ENCODE data around the gene RHBDL1. TPM values are rescaled to one million over a fixed set of nuclear protein-coding genes. Genes with fewer than 3 reads are reported as not detected.

Gene RHBDL1
- total RNA-seq, 1 experiment from 2014 or later: 1.5 TPM

DNA sequence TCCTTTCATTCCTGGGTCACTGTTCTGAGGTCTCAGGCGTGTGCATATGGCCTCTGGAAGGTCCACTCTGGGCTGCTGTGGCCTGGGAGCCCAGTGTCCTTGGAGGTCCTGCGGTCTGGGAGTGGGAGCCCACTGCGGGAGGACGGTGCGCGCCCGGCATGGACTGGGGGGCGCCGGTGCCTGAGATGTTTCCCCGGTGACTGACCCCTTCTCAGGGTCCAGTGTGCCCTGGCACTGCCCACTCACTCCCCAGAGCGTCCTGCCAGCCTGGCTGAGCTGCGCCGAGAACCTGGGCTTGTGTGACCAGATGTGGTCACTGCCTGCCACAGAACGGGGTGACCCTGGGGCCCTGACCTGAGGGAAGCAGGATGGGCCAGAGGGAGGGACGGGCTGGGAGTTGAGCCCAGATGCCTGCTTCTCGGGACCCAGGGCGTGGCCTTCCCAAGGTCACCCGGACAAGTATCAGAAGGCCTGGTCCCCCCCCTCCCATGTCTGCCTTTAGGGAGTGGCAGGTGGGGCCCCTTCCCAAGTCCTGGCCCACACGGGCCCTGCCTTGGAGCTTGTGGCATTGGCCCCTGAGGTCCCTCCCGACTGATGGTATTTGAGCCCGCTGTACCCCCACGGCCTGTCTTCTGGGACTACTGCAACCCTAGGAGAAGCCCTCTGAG lies 1.1 kb upstream of the RHBDL1 start:
- H3K27me3 ChIP-seq (replicated peaks; ENCODE audit: insufficient read depth, low read depth, low read length, poor library complexity): no peaks in the 10 kb centered on the region
- BruUV-seq (replicated peaks): no TSS peak
- ChIA-PET CTCF (no interaction called here), POLR2A (ENCODE audit: low non-redundant PET) (no interaction called here)
- no peak overlapping the region for H3K4me3 ChIP-seq (ENCODE audit: low read depth, low read length, poor library complexity, severe bottlenecking)
- TF ChIP-seq EZH2 (IDR thresholded peaks at IDR 0.05; ENCODE audit: borderline replicate concordance, low read depth, low read length, poor library complexity, severe bottlenecking): no peak
- TF ChIP-seq, protein P1, sequence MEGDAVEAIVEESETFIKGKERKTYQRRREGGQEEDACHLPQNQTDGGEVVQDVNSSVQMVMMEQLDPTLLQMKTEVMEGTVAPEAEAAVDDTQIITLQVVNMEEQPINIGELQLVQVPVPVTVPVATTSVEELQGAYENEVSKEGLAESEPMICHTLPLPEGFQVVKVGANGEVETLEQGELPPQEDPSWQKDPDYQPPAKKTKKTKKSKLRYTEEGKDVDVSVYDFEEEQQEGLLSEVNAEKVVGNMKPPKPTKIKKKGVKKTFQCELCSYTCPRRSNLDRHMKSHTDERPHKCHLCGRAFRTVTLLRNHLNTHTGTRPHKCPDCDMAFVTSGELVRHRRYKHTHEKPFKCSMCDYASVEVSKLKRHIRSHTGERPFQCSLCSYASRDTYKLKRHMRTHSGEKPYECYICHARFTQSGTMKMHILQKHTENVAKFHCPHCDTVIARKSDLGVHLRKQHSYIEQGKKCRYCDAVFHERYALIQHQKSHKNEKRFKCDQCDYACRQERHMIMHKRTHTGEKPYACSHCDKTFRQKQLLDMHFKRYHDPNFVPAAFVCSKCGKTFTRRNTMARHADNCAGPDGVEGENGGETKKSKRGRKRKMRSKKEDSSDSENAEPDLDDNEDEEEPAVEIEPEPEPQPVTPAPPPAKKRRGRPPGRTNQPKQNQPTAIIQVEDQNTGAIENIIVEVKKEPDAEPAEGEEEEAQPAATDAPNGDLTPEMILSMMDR (conservative IDR thresholded peaks at IDR 0.05; ENCODE audit: low read depth, low read length): no peak
- no peak for DNase-seq (ENCODE audit: low spot score)
- intact Hi-C loops (cut with micrococcal nuclease; ENCODE audit: unreplicated experiment): no loop called here
- H3K9me3 ChIP-seq (ENCODE audit: low read depth, low read length, poor library complexity, severe bottlenecking): no peaks in the 10 kb centered on the region
- peaks cover 13% of the 10 kb centered on the region for H3K4me1 ChIP-seq (ENCODE audit: insufficient read depth, low read length, poor library complexity, severe bottlenecking)
- H3K36me3 ChIP-seq (ENCODE audit: insufficient read depth, low read length, poor library complexity, severe bottlenecking): peaks cover 43% of the 10 kb centered on the region
- no peak overlapping the region for H3K27ac ChIP-seq (ENCODE audit: low read depth, low read length, poor library complexity, severe bottlenecking)

GRCh38 chr16:675884-676564 lies 553 bp downstream of the RHBDL1 start:
- Histone ChIP-seq H3K4me1 (ENCODE audit: insufficient read depth, low read length, poor library complexity, severe bottlenecking) (peaks cover 18% of the 10 kb centered on the region), H3K9me3 (ENCODE audit: low read depth, low read length, poor library complexity, severe bottlenecking) (no peaks in the 10 kb centered on the region), H3K36me3 (ENCODE audit: insufficient read depth, low read length, poor library complexity, severe bottlenecking) (peaks cover 26% of the 10 kb centered on the region), H3K4me3 (ENCODE audit: low read depth, low read length, poor library complexity, severe bottlenecking) (peak overlapping the region; percentile 43), H3K27me3 (replicated peaks; ENCODE audit: insufficient read depth, low read depth, low read length, poor library complexity) (no peaks in the 10 kb centered on the region), H3K27ac (ENCODE audit: low read depth, low read length, poor library complexity, severe bottlenecking) (no peak overlapping the region)
- CTCF ChIA-PET: interaction anchor here (0.6 kb wide), 1 partner anchor 64 kb away, joined by 5 read pairs; no protein-coding TSS in a partner anchor
- no peak for DNase-seq (ENCODE audit: low spot score)
- TF ChIP-seq, protein P1 (conservative IDR thresholded peaks at IDR 0.05; ENCODE audit: low read depth, low read length): no peak
- no peak for TF ChIP-seq EZH2 (IDR thresholded peaks at IDR 0.05; ENCODE audit: borderline replicate concordance, low read depth, low read length, poor library complexity, severe bottlenecking)
- intact Hi-C loops (cut with micrococcal nuclease; ENCODE audit: unreplicated experiment): no loop called here
- BruUV-seq (replicated peaks): no TSS peak
- POLR2A ChIA-PET (ENCODE audit: low non-redundant PET): no interaction called here

DNA sequence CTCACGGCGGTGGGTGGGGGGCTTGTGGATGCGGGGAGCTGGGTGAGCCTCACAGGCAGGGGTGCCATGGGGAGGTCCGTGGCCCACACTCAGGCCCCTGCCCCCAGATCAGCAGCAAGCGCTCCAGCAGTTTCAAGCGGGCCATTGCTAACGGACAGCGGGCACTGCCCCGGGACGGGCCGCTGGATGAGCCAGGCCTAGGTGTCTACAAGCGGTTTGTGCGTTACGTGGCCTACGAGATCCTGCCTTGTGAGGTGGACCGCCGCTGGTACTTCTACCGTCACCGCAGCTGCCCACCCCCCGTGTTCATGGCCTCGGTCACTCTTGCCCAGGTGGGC lies 1.1 kb downstream of the RHBDL1 start:
- TF ChIP-seq, protein P1 (conservative IDR thresholded peaks at IDR 0.05; ENCODE audit: low read depth, low read length): no peak
- no peak for TF ChIP-seq EZH2 (IDR thresholded peaks at IDR 0.05; ENCODE audit: borderline replicate concordance, low read depth, low read length, poor library complexity, severe bottlenecking)

More for the DNA sequence above, 1.1 kb downstream of the RHBDL1 start:
- Histone ChIP-seq H3K9me3 (ENCODE audit: low read depth, low read length, poor library complexity, severe bottlenecking) (no peaks in the 10 kb centered on the region), H3K27ac (ENCODE audit: low read depth, low read length, poor library complexity, severe bottlenecking) (no peak overlapping the region), H3K36me3 (ENCODE audit: insufficient read depth, low read length, poor library complexity, severe bottlenecking) (peaks cover 25% of the 10 kb centered on the region), H3K27me3 (replicated peaks; ENCODE audit: insufficient read depth, low read depth, low read length, poor library complexity) (no peaks in the 10 kb centered on the region), H3K4me3 (ENCODE audit: low read depth, low read length, poor library complexity, severe bottlenecking) (no peak overlapping the region), H3K4me1 (ENCODE audit: insufficient read depth, low read length, poor library complexity, severe bottlenecking) (peaks cover 23% of the 10 kb centered on the region)
- no TSS peak for BruUV-seq (replicated peaks)
- DNase-seq (ENCODE audit: low spot score): no peak
- intact Hi-C loops (cut with micrococcal nuclease; ENCODE audit: unreplicated experiment): no loop called here
- POLR2A ChIA-PET (ENCODE audit: low non-redundant PET): no interaction called here
- CTCF ChIA-PET: interaction anchor here (0.6 kb wide), 1 partner anchor 63 kb away, joined by 5 read pairs; no protein-coding TSS in a partner anchor
